GM18499 (cell line): ENCODE data around the gene AMFR.

ENCODE experiments used
- ATAC-seq: cut with Tn5 transposase; IDR thresholded peaks from one replicate; pipeline ENCODE4 v1.9.1; 2021; ENCODE audit warnings: moderate number of reproducible peaks; ENCODE audit not compliant: insufficient read depth, unreplicated experiment

Gene AMFR

DNA sequence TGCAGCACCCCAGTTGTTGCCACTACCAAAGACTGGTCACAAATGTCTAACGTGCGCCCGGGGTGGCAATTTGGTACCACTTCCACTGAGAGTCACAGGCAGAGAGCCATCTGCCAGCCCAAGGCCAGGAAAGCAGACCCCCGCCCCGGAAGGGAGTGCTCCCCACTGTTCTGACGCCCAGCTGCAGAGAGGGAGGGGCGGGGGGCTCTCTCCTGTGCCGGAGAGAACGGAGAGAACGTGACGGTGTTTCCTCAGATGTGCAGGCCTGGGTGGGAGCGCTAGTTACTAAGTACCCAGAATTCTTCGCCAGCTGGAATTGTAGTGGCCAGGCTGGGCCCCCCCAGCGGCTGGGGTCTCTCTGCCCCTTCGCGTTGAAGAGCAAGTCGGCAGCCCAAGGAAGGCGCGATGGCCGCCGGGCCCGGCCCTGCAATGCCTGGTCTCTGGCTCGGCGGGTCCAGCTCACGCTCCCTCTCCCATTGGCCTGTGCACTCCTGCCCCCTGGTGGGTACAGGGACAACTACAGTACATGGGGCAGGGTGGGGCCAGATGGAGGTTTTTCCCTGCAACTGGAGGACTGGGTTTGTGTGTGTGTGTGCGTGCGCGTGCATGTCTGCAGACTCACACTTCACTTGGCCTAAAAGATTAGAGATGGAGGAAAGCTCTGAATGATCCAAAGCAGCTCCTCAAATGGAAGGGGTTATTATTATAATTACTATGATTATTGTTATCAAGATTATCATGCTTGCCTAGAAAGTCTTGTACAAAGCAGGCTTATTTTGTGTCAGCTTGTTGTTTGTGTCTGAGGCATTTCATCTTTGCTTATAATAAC lies 107.1 kb downstream of the AMFR start:
- ATAC-seq = no peak

- ATAC-seq = no peak
Observed at GRCh38 chr16:56316545-56316944, 108.8 kb downstream of the AMFR start.

- ATAC-seq = no peak
Observed at GRCh38 chr16:56315955-56316354, 109.4 kb downstream of the AMFR start.

GRCh38 chr16:56314244-56314850 lies 111.0 kb downstream of the AMFR start:
- ATAC-seq = no peak

GRCh38 chr16:56312556-56312955 lies 112.8 kb downstream of the AMFR start:
- ATAC-seq = no peak

- no peak for ATAC-seq
Observed at GRCh38 chr16:56312028-56312300, 113.4 kb downstream of the AMFR start.
